BLaER1 (cell line): ENCODE measurements around the gene TGFB1.

Source experiments
- H3K27ac ChIP-seq: shearing (Covaris generic); formaldehyde crosslinking; 2 replicates; pipeline ENCODE4 v1.8.1; 2022
- H3K27me3 ChIP-seq: shearing (Covaris generic); formaldehyde crosslinking; 2 replicates; pipeline ENCODE4 v1.8.1; 2022
- H3K36me3 ChIP-seq: shearing (Covaris generic); formaldehyde crosslinking; 2 replicates; pipeline ENCODE4 v1.8.1; 2022
- H3K4me1 ChIP-seq: shearing (Covaris generic); formaldehyde crosslinking; 2 replicates; pipeline ENCODE4 v1.8.1; 2022
- H3K4me2 ChIP-seq: shearing (Covaris generic); formaldehyde crosslinking; 2 replicates; pipeline ENCODE4 v1.8.1; 2022
- H3K4me3 ChIP-seq: shearing (Covaris generic); formaldehyde crosslinking; 2 replicates; pipeline ENCODE4 v1.8.1; 2022
- H3K9ac ChIP-seq: shearing (Covaris generic); formaldehyde crosslinking; 2 replicates; pipeline ENCODE4 v1.8.1; 2022
- H3K9me3 ChIP-seq: shearing (Covaris generic); formaldehyde crosslinking; 2 replicates; pipeline ENCODE4 v1.8.1; 2022
- H4K20me1 ChIP-seq: shearing (Covaris generic); formaldehyde crosslinking; 2 replicates; pipeline ENCODE4 v1.8.1; 2022
- Cebpa-rat ChIP-seq: shearing (Covaris generic); IDR thresholded peaks from 2 replicates; pipeline ENCODE4 v1.8.1; 2022

The TGFB1 gene

DNA sequence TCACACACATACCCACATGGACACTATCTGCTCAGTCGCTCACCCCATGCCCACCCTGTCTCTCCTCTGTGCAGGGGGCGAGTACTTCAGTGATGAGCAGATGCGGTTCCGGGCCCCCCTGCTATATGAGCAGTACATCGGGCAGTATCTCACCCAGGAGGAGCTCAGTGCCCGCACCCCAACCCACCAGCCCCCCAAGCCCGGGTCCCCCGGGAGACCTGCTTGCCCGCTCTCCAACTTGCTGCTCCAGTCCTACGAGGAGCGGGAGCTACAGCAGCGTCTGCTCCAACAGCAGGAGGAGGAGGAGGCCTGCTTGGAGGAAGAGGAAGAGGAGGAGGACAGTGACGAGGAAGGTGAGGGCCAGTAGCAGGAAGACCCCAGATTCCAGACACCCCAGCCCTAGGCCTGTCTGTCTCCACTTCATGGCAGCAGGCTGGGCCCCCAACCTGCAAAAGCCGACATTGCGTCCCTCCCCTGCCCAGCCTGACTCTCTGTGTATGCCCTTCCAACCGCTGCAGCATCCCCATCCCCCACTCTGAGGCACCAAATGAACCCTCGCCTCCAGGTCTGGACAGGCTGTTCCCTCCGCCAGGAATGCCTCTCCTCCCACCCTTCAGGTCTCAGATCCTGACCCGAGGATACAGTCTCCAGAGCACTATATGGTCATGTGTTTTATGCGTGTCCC is 34.1 kb downstream of the TGFB1 start:
- no peak overlapping the region for H3K9ac ChIP-seq
- H4K20me1 ChIP-seq: peaks cover 83% of the 10 kb centered on the region
- H3K27me3 ChIP-seq: no peaks in the 10 kb centered on the region
- H3K9me3 ChIP-seq: no peaks in the 10 kb centered on the region
- H3K4me3 ChIP-seq: no peak overlapping the region
- no peak for TF ChIP-seq Cebpa-rat
- H3K27ac ChIP-seq: no peak overlapping the region
- H3K4me2 ChIP-seq: no peak overlapping the region
- H3K4me1 ChIP-seq: peaks cover 35% of the 10 kb centered on the region
- H3K36me3 ChIP-seq: peaks cover 90% of the 10 kb centered on the region

DNA sequence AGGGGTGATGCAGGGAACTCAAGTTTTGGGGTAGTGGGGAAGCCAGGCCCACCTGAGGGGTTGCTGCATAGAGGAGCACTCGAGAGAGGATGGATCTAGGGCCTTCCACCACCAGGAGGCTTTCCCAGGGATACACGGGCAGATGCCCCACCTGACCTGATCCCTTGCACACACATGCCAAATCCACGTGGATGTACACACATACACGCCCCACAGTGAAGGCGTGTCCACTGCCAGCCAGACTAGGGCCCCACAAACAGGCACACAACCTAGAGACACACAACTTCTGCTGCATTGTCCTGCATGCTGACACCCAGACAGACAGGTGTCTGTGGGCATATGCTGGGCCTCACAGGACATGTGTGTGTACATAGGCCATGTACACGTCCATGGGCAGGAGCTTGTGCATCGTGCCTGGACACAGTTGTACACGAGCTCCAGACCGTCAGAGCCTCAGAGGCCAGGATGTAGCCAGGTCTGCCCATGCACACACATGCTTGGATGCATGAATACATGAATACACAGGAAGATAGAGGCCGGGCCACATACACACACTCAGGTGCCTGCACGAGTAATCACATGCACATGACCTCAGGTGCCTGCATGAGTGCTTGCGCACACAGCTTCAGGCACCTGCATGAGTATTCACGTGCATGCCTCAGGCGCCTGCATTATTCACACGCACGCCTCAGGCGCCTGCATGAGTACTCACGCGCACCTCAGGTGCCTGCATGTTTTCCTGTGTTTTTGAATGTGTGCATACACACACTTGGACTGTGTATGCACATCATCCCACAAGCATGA is 34.8 kb downstream of the TGFB1 start:
- no peak overlapping the region for H3K4me2 ChIP-seq
- peaks cover 28% of the 10 kb centered on the region for H3K4me1 ChIP-seq
- no peak overlapping the region for H3K27ac ChIP-seq
- no peak for TF ChIP-seq Cebpa-rat
- H4K20me1 ChIP-seq: peaks cover 82% of the 10 kb centered on the region
- no peaks in the 10 kb centered on the region for H3K9me3 ChIP-seq
- H3K9ac ChIP-seq: no peak overlapping the region
- H3K4me3 ChIP-seq: no peak overlapping the region
- no peaks in the 10 kb centered on the region for H3K27me3 ChIP-seq
- peaks cover 92% of the 10 kb centered on the region for H3K36me3 ChIP-seq

DNA sequence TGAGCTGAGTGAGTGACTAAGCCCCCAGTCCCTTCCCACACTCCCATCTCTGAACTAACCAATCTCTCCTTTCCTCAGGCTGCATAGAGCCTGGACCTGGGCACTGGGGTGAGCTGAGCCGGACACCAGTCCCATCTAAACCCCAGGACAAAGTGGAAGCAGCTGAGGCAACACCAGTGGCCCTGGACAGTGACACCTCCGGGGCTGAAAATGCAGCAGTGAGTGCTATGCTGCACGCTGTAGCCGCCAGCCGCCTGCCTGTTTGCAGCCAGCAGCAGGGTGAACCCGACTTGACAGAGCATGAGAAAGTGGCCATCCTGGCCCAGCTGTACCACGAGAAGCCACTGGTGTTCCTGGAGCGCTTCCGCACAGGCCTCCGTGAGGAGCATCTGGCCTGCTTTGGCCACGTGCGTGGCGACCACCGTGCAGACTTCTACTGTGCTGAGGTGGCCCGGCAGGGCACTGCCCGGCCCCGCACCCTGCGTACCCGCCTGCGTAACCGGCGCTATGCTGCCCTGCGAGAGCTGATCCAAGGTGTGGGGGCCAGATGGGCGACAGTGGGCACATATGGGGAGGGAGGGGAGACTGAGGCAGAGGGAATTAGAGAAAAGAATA is 37.3 kb downstream of the TGFB1 start:
- Histone ChIP-seq H4K20me1 (peaks cover 78% of the 10 kb centered on the region), H3K9ac (no peak overlapping the region), H3K4me1 (peaks cover 24% of the 10 kb centered on the region), H3K9me3 (no peaks in the 10 kb centered on the region), H3K4me3 (no peak overlapping the region), H3K27ac (no peak overlapping the region), H3K4me2 (no peak overlapping the region), H3K27me3 (no peaks in the 10 kb centered on the region), H3K36me3 (peaks cover 97% of the 10 kb centered on the region)
- TF ChIP-seq Cebpa-rat: no peak

DNA sequence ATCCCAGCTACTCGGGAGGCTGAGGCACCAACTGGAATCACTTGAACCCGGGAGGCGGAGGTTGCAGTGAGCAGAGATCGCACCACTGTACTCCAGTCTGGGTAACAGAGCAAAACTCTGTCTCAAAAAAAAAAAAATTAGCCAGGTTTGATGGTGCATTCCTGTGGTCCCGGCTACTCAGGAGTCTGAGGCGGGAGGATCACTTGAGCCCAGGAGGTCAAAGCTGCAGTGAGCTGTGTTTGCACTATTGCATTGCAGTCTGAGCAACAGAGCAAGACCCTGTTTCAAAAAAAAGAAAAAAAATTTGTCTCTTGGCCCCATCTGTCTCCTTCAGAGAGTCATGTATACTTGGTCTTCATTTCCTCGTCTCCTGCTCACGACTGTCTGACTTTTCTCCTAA is 42.1 kb downstream of the TGFB1 start:
- peak overlapping the region; percentile 82; the same call in 1 of the 2 replicates for H3K4me3 ChIP-seq
- no peak overlapping the region for H3K27ac ChIP-seq
- no peaks in the 10 kb centered on the region for H3K27me3 ChIP-seq
- peak overlapping the region; percentile 97 for H3K4me2 ChIP-seq
- peak overlapping the region; percentile 96; the same call in 1 of the 2 replicates for H3K9ac ChIP-seq
- H3K4me1 ChIP-seq: peaks cover 61% of the 10 kb centered on the region
- peaks cover 62% of the 10 kb centered on the region for H4K20me1 ChIP-seq
- H3K9me3 ChIP-seq: no peaks in the 10 kb centered on the region
- H3K36me3 ChIP-seq: peaks cover 61% of the 10 kb centered on the region
- TF ChIP-seq Cebpa-rat: no peak

DNA sequence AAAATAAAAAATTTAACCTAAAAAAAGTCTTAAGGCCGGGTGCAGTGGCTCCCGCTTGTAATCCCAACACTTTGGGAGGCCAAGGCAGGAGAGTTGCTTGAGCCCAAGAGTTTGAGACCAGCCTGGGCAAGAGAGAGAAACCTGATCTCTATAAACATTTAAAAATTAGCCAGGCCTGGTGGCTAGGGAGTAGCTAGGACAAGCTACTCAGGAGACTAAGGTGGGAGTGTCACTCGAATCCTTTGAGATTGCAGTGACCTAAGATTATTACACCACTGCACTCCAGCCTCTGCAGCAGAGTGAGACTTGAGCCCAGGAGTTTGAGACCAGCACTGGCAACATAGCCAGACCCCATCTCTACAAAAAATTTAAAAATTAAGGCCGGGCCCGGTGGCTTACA is 42.6 kb downstream of the TGFB1 start:
- Histone ChIP-seq H4K20me1 (peaks cover 64% of the 10 kb centered on the region), H3K9ac (peak overlapping the region; percentile 96), H3K27ac (peak overlapping the region; percentile 97), H3K36me3 (peaks cover 61% of the 10 kb centered on the region), H3K9me3 (no peaks in the 10 kb centered on the region), H3K4me2 (peak overlapping the region; percentile 97), H3K4me3 (peak overlapping the region; percentile 82), H3K27me3 (no peaks in the 10 kb centered on the region), H3K4me1 (peaks cover 67% of the 10 kb centered on the region)
- TF ChIP-seq Cebpa-rat: no peak

DNA sequence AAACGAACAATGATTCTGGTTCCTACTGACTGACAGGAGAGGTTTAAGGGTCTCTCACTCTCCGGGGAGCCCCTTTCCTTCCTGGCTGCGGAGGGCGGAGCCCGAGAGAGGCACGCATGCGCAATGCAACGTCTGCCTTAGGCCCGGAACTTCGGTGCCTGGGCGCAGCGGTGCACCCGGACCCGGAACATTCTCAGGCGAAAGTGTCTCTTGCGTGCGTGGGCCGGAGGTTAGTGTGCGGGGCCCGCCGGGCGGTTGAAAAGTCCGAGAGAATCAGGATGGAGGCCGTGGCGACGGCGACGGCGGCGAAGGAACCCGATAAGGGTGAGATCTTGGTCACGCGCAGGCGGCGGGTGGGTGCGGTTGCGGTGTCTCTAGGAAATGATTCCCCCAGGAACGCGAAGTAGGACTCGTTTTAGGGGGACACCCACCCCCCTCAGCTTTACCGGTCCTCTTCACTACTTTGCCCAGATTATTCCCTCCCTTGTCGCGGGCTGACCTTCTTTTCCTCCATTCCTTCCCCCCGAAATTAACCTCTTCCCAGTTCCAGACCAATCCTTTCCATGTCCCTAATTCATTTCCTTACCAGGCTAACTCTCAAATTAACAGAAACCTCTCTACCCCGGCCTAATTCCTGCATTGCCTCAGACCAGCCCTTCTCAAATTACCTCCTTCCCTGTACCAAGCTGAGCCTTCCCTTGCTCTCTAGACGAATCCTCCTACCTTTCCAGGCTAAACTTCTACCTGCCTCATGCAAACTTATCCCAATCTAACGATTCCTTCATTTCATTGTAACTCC is 43.5 kb downstream of the TGFB1 start, which contains the start of gene CCDC97:
Gene CCDC97, plus strand, starts transcription at position 140 of the 799 bp plus-strand sequence. Its CDS starts 139 bp downstream, at position 279.
- peak within 1 kb of the TSS; percentile 96 for H3K9ac ChIP-seq
- no peak for TF ChIP-seq Cebpa-rat
- peak within 1 kb of the TSS; percentile 97 for H3K4me2 ChIP-seq
- H3K27ac ChIP-seq: peak within 1 kb of the TSS; percentile 97
- peaks cover 75% of the 10 kb centered on the region for H3K4me1 ChIP-seq
- H3K36me3 ChIP-seq: peaks cover 61% of the 10 kb centered on the region
- no peaks in the 10 kb centered on the region for H3K9me3 ChIP-seq
- H3K4me3 ChIP-seq: peak within 1 kb of the TSS; percentile 82
- no peaks in the 10 kb centered on the region for H3K27me3 ChIP-seq
- H4K20me1 ChIP-seq: peaks cover 65% of the 10 kb centered on the region

DNA sequence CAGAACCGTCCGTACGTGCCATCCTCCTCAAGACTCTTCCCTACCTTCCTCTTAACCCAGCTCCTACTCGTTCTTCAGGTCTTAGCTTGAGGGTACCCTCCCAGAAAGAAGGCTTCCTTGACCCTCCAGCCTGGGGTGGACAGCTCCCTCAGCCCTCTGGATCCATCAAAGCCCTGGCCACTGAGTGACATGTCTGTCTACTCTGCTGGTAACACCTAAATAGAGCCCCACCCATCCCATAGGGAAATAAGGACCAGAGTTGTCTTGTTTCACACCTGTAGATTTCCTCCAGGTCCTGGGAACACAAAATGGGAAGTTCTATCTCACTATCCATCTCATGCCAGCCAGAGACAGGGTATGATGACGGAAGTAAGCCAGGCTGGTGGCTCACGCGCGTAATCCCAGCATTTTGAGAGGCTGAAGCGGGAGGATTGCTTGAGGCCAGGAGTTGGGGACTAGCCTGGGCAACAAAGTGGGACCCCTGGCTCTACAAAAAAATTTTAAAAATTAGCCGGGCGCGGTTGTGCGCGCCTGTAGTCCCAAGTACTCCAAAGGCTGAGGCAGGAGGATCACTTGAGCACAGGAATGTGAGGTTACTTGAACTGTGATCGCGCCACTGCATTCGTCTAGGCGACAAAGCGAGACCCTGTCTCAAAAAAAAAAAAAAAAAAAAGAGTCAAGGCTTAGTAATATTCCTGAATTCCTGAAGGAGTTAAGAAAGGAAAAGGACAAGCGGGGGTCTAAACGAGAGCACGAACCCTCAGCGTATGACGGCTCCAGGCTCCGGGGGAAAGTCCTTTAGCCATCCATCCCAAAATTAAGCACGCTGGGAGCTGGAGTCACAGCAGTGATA is 44.3 kb downstream of the TGFB1 start:
- H3K4me2 ChIP-seq: peak overlapping the region; percentile 97
- TF ChIP-seq Cebpa-rat: no peak
- no peaks in the 10 kb centered on the region for H3K9me3 ChIP-seq
- no peaks in the 10 kb centered on the region for H3K27me3 ChIP-seq
- peak overlapping the region; percentile 96 for H3K9ac ChIP-seq
- peaks cover 66% of the 10 kb centered on the region for H4K20me1 ChIP-seq
- H3K27ac ChIP-seq: peak overlapping the region; percentile 97
- H3K36me3 ChIP-seq: peaks cover 61% of the 10 kb centered on the region
- peaks cover 84% of the 10 kb centered on the region for H3K4me1 ChIP-seq
- peak overlapping the region; percentile 82 for H3K4me3 ChIP-seq

DNA sequence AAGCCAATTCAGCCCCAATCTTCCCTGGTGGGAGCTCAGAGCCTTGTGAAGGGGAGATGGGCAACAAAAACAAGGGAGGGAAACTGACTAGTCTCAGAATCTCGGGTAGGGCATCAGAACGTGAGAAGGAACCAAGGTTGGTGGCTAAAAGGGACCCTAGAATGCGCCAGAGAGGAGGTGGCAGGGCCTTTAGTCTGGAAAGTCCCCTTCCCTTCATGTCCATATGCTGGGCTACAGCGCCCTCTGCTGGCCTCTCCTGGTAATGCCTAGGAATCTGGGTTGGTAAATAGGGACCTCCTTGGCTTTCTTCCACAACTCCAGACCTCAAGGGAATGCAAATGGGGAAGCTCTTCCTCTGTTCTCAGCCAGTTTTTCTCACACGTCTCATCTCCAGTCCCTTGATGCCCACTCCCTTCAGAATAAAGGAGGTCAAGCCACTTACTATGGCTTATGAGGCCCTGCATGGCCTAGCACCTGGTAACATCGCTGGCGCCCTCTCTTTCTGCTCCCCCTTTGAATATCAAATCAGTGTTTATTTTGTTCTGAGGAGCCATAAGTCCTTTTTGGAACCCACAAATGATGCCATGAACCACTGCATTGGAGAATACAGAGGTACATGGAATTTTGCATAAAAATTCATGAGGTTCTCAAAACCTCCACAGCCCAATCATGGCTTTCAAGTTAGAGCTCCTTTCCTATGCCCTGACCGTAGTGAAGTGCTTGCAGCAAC is 45.1 kb downstream of the TGFB1 start:
- Histone ChIP-seq H3K27ac (peak overlapping the region; percentile 97), H3K4me1 (peaks cover 91% of the 10 kb centered on the region), H3K9me3 (no peaks in the 10 kb centered on the region), H4K20me1 (peaks cover 66% of the 10 kb centered on the region), H3K4me2 (peak overlapping the region; percentile 97), H3K9ac (peak overlapping the region; percentile 96), H3K27me3 (no peaks in the 10 kb centered on the region), H3K4me3 (peak overlapping the region; percentile 82; the same call in 1 of the 2 replicates), H3K36me3 (peaks cover 61% of the 10 kb centered on the region)
- TF ChIP-seq Cebpa-rat: no peak
